GM21717 (cell line): ENCODE data around the gene SOX12.
"Not testable (repeated sequence)": the region's sequence is repeated elsewhere in the genome, so short reads cannot be mapped to it uniquely, and the experiment has no call there.

Source experiments
- ATAC-seq: cut with Tn5 transposase; IDR thresholded peaks from one replicate; pipeline ENCODE4 v1.9.1; 2021; ENCODE audit warnings: mild to moderate bottlenecking, moderate library complexity; ENCODE audit not compliant: unreplicated experiment

The SOX12 gene

DNA sequence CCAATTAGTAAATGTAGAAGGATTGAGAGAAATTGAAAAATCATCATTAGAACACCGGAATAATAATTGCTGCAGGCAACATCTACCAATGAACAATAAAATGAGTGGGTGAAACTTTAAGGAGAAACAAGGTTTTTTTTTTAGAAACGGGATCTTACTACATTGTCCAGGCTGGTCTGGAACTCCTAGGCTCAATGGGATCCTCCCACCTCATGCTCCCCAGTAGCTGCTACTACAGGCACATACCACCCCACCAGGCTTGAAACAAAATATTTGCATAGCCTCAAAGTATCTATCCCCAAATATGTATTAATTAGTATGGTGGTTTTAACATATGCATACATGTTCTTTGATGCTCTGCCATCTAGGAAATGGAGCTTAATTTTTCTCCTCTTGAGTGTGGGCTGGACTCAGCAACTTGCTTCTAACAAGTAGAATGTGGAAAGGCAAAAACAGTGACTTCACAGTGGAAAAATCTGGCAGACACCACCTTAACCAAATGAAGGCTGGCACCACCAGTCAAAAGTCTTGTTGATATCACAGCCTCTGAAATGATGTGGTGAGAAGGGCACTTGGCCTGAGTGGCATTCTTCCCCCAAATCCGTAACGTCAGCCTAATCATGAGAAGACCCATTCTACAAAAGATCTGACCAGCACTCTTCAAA is 33.7 kb downstream of the SOX12 start:
- no peak for ATAC-seq

GRCh38 chr20:361561-361960 is 36.2 kb downstream of the SOX12 start:
- ATAC-seq, result no peak

DNA sequence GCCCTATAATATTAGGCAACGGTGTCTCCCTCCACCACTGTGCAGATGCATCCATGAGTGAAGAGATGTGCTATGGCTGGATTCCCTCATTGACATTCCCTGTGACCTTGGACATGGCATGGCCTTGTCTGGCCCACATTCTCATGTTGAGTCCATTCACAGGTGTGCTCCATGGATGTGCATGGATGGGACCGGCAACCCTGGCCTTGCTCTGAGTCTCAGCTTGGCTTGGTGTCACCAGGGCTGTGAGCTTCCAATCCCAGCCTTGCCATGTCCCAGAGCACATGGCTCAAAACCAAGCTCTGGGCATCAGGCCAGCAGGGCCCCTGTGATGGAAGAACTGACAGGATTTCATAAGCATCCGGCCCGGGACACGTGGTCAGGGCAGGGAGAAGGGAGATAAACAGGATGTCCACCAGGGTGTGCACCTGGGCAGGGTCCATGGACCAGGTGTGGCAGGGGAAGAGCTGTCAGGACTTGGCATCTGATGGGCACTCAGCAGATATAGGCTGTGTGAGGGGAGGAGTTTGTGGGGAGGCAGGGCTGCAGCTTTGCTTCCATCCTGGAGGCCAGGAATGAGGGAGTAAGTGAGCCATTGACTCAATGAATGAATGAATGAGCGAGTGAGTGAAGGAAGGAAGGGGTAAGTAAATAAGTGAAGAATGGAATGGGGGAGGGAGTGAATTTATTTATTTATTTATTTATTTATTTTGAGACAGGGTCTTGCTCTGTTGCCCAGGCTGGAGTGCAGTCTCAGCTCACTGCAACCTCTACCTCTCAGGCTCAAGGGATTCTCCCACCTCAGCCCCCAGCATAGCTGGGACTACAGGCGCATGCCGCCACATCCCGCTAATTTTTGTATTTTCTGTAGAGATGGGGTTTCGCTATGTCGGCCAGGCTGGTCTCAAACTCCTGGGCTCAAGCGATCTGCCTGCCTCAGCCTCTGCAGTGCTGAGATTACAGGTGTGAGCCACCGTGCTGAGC is 37.2 kb downstream of the SOX12 start:
- no peak for ATAC-seq

DNA sequence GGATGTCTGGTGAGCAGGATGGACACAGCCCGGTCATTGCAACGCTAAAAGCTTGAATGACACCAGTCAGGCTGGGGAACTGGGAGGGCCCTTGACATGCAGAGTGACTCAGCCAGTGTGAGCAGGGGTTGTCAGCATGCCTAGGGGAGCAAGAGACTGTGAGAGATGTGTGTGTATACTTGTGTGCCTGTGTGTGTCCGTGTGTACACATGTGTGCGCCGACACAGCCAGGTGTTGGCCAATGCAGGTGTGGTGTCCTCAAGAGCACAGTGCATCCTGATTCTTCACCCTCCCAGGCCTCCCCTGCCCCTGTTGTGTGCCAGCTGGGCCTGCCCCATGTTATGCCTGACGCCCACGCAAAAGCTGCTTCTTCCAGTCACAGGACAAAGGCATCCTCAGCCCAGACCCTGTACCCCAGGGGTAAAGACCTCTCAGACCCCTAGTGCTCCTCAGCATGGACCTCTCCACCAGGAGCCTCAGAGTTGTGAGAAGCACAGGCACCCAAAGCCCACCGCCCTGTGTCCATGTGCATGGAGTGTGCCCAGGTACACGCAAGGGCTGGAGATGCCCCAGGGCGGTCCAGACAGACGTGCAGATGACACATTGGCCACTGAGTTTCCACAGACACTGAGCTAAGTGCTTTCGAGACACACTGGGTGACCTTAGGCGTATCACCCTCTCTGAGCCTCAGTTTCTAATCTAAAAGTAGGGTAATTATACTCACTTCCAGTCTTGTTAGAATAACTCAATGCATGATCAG is 38.1 kb downstream of the SOX12 start:
- ATAC-seq, result no peak

DNA sequence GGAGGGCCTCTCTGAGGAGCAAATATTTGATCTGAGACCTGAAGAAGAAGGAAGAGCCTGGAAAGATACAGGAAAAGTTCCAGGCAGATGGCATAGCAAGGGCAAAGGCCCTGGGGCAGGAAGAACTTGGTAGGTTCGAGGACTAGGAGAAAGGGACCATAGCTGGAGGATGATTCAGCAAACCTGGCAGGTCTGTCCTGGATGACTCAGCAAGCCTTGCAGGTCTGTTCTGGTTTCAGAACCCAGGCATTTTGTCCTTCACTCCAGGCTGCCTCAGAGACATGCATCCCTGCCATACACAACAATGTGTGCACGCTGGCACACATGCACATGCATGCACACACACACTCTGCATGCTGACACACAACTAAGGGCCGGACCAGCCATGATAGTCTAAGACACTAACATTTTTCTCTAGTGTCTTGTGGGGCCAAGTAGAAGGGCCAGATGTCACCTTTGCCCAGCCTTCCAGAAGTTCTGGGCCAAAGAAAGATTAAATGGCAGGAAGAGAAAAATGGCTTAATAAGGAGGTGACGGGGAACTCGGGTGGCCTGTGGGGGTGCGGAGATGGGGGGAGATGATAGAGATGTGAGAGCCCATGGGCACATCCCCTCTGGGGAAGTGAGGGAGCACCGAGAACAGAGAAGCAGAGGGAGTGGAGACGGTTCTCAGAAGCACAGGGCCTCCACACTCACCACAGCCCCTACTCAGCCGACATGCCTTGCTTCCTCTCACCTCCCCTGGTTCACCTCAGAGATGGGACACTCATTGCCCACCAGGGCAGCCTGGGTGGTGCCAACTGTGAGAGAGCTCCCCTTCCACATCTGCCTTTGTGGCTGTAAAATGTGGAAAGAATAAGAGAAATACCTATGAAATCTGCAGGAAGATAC is 39.8 kb downstream of the SOX12 start:
- ATAC-seq, result no peak

GRCh38 chr20:366041-366718 is 40.8 kb downstream of the SOX12 start:
- ATAC-seq, result no peak

DNA sequence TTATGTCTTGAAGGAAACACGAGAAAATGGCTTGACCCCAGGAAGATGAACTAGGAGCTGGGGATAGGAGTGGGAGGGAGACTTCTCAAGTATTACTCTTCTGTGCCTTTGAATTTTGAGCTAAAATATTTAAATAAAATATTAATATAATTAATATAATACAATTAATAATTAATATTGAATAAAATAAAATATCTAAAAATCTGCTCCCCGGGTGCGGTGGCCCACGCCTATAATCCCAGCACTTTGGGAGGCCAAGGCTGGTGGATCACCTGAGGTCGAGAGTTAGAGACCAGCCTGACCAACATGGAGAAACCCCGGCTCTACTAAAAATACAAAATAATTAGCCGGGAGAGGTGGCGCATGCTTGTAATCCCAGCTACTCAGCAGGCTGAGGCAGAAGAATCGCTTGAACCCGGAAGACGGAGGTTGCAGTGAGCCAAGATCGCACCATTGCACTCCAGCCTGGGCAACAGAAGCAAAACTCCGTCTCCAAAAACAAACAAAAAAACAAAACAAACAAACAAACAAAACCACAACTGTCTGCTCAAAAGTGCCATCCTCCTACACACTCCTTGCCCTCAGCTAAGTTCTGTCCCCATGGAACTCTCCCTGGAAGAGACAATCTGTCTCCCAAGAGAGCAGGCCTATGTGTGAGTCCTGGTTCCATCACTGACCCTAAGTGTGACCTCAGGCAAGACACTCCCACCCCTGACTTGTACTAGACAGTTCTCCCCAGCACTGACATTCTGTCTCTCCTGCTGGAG is 41.5 kb downstream of the SOX12 start:
- ATAC-seq, result no peak

GRCh38 chr20:367486-367887 is 42.1 kb downstream of the SOX12 start:
- no peak for ATAC-seq

DNA sequence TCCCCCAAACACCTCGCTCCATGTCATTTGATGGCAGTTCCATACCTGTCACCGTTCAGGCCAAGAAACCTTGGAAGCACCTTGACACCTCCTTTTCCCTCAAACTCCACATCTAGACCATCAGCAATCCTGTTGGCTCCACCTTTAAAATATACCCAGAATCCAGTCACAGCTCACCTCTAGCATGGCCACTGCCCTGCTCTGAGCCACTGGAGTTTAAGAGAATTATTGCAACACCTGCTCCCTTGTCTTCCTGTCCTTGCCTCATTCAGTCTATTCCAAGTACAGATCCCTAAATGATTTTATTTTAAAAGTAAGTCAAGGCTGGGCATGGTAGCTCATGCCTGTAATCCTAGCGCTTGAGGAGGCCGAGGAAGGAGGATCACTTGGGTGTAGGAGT is 43.6 kb downstream of the SOX12 start:
- ATAC-seq, result no peak

DNA sequence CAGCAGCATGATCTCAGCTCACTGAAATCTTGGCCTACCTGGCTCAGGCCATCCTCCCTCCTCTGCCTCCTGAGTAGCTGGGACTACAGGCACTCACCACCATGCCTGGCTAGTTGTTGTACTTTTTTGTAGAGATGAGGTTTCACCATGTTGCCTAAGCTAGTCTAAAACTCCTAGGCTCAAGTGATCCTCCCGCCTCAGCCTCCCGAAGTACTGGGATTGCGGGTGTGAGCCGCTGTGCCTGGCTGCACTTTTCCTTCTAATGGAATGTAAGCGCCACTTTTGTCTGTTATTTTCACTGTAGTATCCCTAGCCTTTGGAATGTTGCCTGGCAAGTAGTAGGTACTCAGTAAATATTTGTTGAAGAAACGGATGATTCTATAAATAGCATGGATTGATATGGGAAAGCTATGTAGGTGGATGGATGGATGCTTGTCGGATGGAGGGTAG is 44.8 kb downstream of the SOX12 start:
- ATAC-seq, result no peak

- ATAC-seq, result no peak
Observed at GRCh38 chr20:370977-371754, 45.8 kb downstream of the SOX12 start.

GRCh38 chr20:371755-372542 is 46.6 kb downstream of the SOX12 start:
- ATAC-seq, result no peak

- not testable (repeated sequence) for ATAC-seq
Observed at GRCh38 chr20:372543-373082, 47.3 kb downstream of the SOX12 start.

DNA sequence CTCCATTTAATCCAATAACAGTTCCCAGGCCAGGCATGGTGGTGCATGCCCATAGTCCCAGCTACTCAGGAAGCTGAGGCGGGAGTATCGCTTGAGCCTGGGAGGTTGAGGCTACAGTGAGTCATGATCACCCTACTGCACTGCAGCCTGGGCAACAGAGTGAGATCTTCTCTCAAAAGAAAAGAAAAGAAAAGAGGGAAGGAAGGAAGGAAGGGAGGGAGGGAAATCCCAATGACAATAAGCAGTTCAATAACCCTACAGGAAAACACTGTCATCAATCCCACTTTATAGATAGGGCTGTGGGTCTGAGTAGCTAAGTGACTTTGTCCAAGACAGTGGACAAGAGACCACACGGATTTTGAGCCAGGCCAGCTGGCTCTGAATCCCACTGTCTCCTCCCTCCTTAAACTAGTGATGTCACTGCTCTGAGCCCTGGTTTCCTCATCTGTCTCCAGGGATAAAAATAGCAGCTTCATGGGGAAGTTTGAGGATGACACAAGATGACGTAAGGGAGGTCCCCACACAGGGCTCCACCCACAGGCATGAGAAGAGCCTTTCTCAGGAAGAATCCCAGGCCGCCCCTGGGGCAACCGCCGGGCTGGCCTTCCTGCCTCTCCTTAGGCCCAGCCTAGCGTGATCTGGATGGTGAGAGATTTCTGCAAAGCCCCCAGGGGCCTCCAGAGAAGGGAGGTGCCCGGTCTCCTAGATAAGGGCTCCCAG is 48.0 kb downstream of the SOX12 start:
- ATAC-seq, result no peak

- ATAC-seq, result no peak
Observed at GRCh38 chr20:375265-375889, 50.0 kb downstream of the SOX12 start.

DNA sequence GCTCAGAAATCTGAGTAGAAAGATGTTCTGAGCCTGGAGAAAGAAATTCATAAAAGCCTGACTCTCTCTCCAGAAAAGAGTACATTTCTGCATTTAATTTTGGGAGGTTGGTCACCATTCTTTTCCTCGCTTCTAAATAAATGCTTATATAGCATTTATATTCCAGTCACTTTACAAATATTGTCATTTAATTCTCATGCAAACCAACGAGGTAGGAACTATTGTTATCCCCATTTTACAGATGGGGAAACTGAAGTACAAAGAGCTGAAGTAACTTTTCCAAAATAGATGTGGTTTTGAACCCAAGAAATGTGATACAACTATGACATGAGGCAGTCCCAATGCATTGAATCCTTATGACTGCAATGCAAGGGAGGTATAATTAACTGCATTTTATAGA is 50.7 kb downstream of the SOX12 start:
- ATAC-seq, result no peak
